Raji (cell line): ENCODE data around the gene IL20RA.

ENCODE experiments used
- POLR2A ChIP-seq: IDR thresholded peaks from 2 replicates; pipeline ENCODE4 v1.6.1; 2011; ENCODE audit warnings: low read depth, low read length, control low read depth; ENCODE audit not compliant: insufficient read depth

Gene IL20RA

GRCh38 chr6:136971609-136972008 lies 73.2 kb downstream of the IL20RA start:
- TF ChIP-seq POLR2A = no peak

- TF ChIP-seq POLR2A = no peak
Measured at GRCh38 chr6:136969930-136970329, 74.8 kb downstream of the IL20RA start.

GRCh38 chr6:136969433-136969832 lies 75.3 kb downstream of the IL20RA start:
- no peak for TF ChIP-seq POLR2A

- TF ChIP-seq POLR2A = no peak
Measured at GRCh38 chr6:136968837-136969236, 75.9 kb downstream of the IL20RA start.

GRCh38 chr6:136967876-136968752 lies 76.7 kb downstream of the IL20RA start:
- TF ChIP-seq POLR2A = no peak

- no peak for TF ChIP-seq POLR2A
Measured at GRCh38 chr6:136964398-136964797, 80.4 kb downstream of the IL20RA start.

- TF ChIP-seq POLR2A = no peak
Measured at GRCh38 chr6:136963259-136963658, 81.5 kb downstream of the IL20RA start.

- no peak for TF ChIP-seq POLR2A
Measured at GRCh38 chr6:136962661-136963060, 82.1 kb downstream of the IL20RA start.

- TF ChIP-seq POLR2A = no peak
Measured at GRCh38 chr6:136961848-136962247, 82.9 kb downstream of the IL20RA start.

GRCh38 chr6:136960781-136961180 lies 84.0 kb downstream of the IL20RA start:
- TF ChIP-seq POLR2A = no peak

GRCh38 chr6:136959471-136959891 lies 85.3 kb downstream of the IL20RA start:
- TF ChIP-seq POLR2A = no peak

- no peak for TF ChIP-seq POLR2A
Measured at GRCh38 chr6:136958168-136958567, 86.6 kb downstream of the IL20RA start.

- no peak for TF ChIP-seq POLR2A
Measured at GRCh38 chr6:136956590-136957544, 87.9 kb downstream of the IL20RA start.

GRCh38 chr6:136955123-136955522 lies 89.6 kb downstream of the IL20RA start:
- no peak for TF ChIP-seq POLR2A

- TF ChIP-seq POLR2A = no peak
Measured at GRCh38 chr6:136952714-136953260, 92.0 kb downstream of the IL20RA start.

- TF ChIP-seq POLR2A = no peak
Measured at GRCh38 chr6:136950436-136951126, 94.2 kb downstream of the IL20RA start.
